IPS DF 4.7 (cell line): ENCODE measurements around the gene PCDHGA1.
A peak's percentile ranks its signal among the peaks of the same experiment; 100 is the strongest.

ENCODE experiments used
- DNase-seq: peaks from one replicate; pipeline ENCODE4 v3.0.0-alpha.2; 2013; ENCODE audit warnings: low spot score; ENCODE audit errors: extremely low read depth

Gene PCDHGA1

DNA sequence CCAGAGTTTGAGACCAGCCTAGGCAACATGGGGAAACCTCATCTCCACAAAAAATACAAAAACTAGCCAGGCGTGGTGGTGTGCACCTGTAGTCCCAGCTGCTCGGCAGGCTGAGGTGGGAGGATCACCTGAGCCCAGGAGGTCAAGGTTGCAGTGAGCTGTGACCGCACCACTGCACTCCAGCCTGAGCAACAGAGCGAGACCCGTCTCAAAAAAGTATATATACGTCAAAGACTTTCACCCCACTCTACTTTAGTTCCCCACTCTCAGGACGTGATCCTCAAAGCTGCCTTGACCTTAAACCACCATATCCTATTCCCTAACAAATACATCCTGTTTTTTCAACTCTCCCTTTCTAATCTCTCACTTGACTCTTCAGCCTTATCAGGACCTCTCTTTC is 199.6 kb downstream of the PCDHGA1 start:
- DNase-seq: no peak

GRCh38 chr5:141532726-141533125 is 202.4 kb downstream of the PCDHGA1 start:
- no peak for DNase-seq

GRCh38 chr5:141533897-141534296 is 203.6 kb downstream of the PCDHGA1 start:
- DNase-seq: no peak

GRCh38 chr5:141534492-141535213 is 204.3 kb downstream of the PCDHGA1 start:
- DNase-seq: no peak

DNA sequence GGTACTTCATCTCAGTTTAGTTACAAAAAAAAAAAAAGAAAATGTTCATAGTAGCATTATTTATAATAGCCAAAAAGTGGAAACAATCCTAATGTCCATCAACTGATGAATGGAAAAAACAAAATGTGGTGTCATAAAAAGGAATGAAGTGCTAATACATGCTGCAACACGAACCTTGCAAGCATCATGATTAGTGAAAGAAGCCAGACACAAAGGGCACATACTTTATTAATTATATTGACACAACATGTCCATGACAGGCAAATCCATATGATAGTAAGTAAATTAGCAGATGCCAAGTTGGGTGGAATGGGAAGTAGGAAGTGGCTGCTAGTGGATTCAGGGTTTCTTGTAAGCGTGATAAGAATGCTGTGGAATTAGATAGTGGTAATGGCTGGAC is 212.7 kb downstream of the PCDHGA1 start:
- no peak for DNase-seq

DNA sequence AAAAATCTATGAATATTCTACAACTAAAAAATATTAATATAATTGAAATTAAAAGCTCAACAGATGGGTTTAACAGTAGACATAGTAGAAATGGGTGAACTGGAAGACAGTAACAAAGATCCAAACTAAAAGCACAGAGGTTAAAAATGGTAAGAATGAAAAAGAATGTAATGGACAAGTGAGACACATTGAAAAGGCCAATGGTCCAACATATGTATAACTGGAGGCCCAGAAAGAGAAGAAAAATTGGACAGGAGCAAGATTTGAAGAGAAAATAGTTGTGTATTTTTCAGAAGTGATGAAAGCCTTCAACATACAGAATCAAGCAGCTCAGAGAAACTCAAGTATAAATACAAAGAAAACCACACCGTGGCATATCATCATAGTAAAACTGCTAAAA is 217.2 kb downstream of the PCDHGA1 start:
- DNase-seq: no peak

- no peak for DNase-seq
Measured at GRCh38 chr5:141547921-141548320, 217.6 kb downstream of the PCDHGA1 start.

DNA sequence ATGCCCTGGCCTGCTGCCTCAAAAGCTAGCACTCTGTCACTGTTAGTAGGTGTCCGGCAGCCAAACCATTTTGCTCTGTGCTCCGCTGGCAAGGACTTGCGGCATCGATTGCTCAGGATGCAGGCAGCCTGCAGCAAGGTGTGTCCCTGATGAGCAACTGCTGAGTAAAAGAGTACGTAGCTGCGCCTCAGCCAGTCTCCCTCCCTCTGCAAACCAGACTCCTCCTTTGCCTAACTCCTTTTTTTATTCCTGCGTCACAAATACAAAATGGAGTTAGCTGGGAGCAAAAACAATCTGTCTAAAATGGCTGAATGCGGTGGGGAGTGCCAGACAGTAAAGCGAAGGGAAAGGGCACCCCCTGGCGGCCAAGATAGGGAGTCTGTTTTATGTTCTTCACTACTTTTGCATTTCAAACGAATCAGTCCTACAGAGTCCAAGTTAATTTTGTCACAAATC is 227.4 kb downstream of the PCDHGA1 start:
- no peak for DNase-seq

GRCh38 chr5:141558150-141558549 is 227.8 kb downstream of the PCDHGA1 start:
- DNase-seq: no peak

- no peak for DNase-seq
Measured at GRCh38 chr5:141559461-141559860, 229.1 kb downstream of the PCDHGA1 start.

DNA sequence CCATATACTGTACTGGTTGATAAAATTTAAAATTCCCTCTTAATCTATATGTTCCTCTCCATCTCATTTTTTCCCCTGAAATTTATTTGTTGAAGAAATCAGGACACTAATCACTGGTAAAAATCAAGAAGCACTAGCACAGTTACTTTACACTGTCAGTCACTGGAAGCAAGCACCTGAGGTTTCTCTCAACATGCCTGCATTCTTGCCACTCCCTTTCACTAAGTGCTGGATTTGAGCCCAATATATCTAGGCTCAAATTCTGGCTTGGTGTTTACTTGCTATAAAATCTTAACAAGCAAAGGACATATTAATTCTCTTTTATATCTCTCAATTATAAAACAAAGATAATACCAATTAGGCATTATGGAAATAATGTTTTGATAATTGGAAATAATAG is 229.8 kb downstream of the PCDHGA1 start:
- no peak for DNase-seq

- DNase-seq: peak; percentile 93
Measured at GRCh38 chr5:141560725-141561483, 230.6 kb downstream of the PCDHGA1 start.
